Measurements from ENCODE around the gene SLC6A6.

Gene SLC6A6

DNA sequence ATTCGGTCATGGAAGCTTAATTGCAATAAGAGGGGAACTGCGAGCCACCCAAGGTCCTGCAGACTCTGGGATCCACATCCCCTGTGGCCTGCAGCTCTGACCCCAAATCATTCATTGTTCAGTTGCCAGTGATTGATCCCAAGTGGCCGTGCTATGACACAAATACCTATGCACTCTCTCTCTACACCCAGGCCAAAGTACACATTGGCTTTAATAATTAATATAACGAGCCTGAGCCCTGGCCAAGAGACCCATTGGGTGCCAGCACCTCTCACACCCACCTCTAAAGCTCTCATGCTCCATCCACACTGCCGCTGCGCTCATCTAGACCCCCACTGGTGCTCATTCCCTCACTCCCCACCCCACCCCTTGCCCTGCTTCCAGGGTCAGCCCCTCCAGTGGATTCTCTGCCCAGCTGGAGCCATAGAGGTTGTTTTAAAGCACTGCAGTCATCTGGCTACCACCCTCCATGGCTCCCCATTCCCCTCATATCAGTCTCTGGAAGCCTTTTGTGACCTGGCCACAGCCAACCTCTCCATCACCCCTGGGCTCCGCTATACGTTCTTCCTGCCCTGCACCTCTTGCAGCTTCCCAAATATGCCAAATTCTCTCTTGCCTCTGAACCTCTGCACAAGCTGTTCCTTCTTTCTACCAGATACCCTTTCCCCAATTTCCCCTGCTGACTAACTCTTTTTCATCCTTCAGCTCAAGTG, 37.7 kb upstream of the SLC6A6 start:
- no peak overlapping the region for H3K27ac ChIP-seq (ENCODE audit: low read depth, low read length)

DNA sequence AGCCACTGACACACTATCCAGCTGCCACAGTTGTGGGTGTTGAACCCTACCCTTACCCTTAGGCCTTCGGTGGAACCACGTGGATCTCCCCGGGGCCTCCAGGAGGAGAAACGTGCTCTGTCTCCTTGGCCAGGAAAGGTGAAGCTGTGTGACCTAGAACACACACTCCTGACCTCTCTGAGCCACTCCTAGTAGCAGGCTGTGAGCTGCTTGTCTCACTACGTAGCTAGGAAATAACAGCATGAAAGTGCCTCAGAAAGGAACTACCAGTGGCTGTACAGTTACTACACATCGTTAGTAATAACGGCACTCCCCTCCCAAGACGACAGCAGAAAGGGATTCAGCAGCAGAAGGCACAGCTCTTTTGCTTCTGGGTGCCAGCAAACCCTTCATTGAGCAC, 36.2 kb upstream of the SLC6A6 start:
- H3K18ac ChIP-seq (ENCODE audit: low read length), result no peak overlapping the region
- H4K5ac ChIP-seq (ENCODE audit: low read length), result no peak overlapping the region
- no peak overlapping the region for H3K4me3 ChIP-seq (ENCODE audit: low read length)
- no peaks in the 10 kb centered on the region for H3K27me3 ChIP-seq (ENCODE audit: insufficient read depth, low read length, poor library complexity)
- H2BK15ac ChIP-seq (replicated peaks; ENCODE audit: low read depth), result no peak overlapping the region
- H3K36me3 ChIP-seq (ENCODE audit: control insufficient read depth, insufficient read depth, low read length), result no peaks in the 10 kb centered on the region
- no peak overlapping the region for H2AK5ac ChIP-seq (ENCODE audit: low read length)
- no peak overlapping the region for H2BK5ac ChIP-seq (ENCODE audit: low read length)
- no peaks in the 10 kb centered on the region for H3K79me1 ChIP-seq (ENCODE audit: low read length)
- no CpG with 5 or more reads among the region's 8 CpGs for WGBS (ENCODE audit: extremely low coverage, insufficient coverage, low lambda C conversion rate)
- no peak overlapping the region for H4K8ac ChIP-seq (ENCODE audit: low read depth, low read length)
- H2BK120ac ChIP-seq (ENCODE audit: low read depth, low read length), result no peak overlapping the region
- no peak overlapping the region for H3K9ac ChIP-seq (ENCODE audit: low read length)
- H3K23ac ChIP-seq (ENCODE audit: low read length), result no peak overlapping the region
- H3K27ac ChIP-seq (ENCODE audit: low read depth, low read length), result no peak overlapping the region
- no peak for DNase-seq
- no peaks in the 10 kb centered on the region for H3K4me1 ChIP-seq (ENCODE audit: control insufficient read depth, low read depth, low read length)
- no peak overlapping the region for H3K4me2 ChIP-seq (ENCODE audit: low read length)
- H3K56ac ChIP-seq (ENCODE audit: low read length), result no peak overlapping the region
- H3K4ac ChIP-seq (ENCODE audit: low read depth, low read length), result no peak overlapping the region
- no peaks in the 10 kb centered on the region for H3K79me2 ChIP-seq (ENCODE audit: control insufficient read depth, insufficient read depth, low read length)

More for the DNA sequence above, 37.7 kb upstream of the SLC6A6 start:
- Histone ChIP-seq H2BK5ac (ENCODE audit: low read length) (no peak overlapping the region), H3K4ac (ENCODE audit: low read depth, low read length) (no peak overlapping the region), H3K4me2 (ENCODE audit: low read length) (no peak overlapping the region), H2AK5ac (ENCODE audit: low read length) (no peak overlapping the region), H3K23ac (ENCODE audit: low read length) (no peak overlapping the region), H3K4me3 (ENCODE audit: low read length) (no peak overlapping the region), H3K4me1 (ENCODE audit: control insufficient read depth, low read depth, low read length) (no peaks in the 10 kb centered on the region), H3K79me1 (ENCODE audit: low read length) (no peaks in the 10 kb centered on the region), H4K8ac (ENCODE audit: low read depth, low read length) (no peak overlapping the region), H3K18ac (ENCODE audit: low read length) (no peak overlapping the region), H3K27me3 (ENCODE audit: insufficient read depth, low read length, poor library complexity) (no peaks in the 10 kb centered on the region), H3K9ac (ENCODE audit: low read length) (no peak overlapping the region), H2BK15ac (replicated peaks; ENCODE audit: low read depth) (no peak overlapping the region), H2BK120ac (ENCODE audit: low read depth, low read length) (no peak overlapping the region), H4K5ac (ENCODE audit: low read length) (no peak overlapping the region), H3K79me2 (ENCODE audit: control insufficient read depth, insufficient read depth, low read length) (no peaks in the 10 kb centered on the region), H3K56ac (ENCODE audit: low read length) (no peak overlapping the region), H3K36me3 (ENCODE audit: control insufficient read depth, insufficient read depth, low read length) (no peaks in the 10 kb centered on the region)
- no peak for DNase-seq
- no CpG with 5 or more reads among the region's 8 CpGs for WGBS (ENCODE audit: extremely low coverage, insufficient coverage, low lambda C conversion rate)

DNA sequence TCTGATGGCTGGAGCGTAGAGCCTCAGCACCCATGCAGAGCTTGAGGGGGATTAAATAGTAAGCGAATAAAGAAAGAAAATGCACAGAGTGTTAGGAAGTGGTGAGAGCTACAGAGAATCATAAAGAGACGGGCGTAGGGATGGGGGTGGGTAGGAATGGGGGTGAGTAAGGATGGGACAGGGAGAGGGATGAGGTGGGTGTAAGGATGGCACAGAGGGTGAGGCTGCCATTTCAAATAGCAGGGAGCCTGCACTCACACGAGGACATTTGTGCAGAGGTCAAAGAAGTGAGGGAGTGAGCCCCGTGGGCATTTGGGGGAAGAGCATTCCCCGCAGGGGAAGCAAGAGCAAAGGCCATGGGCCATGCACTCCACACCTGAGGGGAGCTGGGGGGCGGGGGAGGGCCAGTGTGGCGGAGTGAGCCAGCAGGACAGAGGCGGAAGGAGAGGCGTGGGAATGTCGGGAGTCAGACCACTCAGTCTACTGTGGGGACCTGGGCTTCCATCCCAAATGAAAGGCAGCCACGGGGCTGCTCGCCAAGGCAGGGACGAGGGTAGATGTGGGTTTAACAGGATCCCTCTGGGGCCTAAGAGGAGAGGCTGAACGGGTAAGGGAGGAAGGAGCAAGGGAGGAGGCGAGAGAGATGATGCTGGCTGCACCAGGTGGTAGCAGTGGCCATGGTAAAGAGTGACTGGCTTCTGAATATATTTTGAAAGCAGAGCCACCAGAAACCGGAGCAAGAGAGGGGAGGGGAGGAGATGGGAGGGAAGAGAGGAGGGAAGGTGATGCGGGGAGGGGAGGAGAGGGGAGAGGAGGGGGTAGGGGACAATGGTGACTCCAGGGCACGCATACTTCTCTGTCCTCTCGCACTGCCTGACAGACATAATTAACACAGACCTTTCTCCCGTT, 35.2 kb upstream of the SLC6A6 start:
- Histone ChIP-seq H3K56ac (ENCODE audit: low read length) (peak overlapping the region; percentile 37), H3K4me2 (ENCODE audit: low read length) (no peak overlapping the region), H2BK120ac (ENCODE audit: low read depth, low read length) (no peak overlapping the region), H2BK15ac (replicated peaks; ENCODE audit: low read depth) (no peak overlapping the region), H3K23ac (ENCODE audit: low read length) (no peak overlapping the region), H3K4ac (ENCODE audit: low read depth, low read length) (no peak overlapping the region), H3K27me3 (ENCODE audit: insufficient read depth, low read length, poor library complexity) (no peaks in the 10 kb centered on the region), H2AK5ac (ENCODE audit: low read length) (no peak overlapping the region), H3K36me3 (ENCODE audit: control insufficient read depth, insufficient read depth, low read length) (no peaks in the 10 kb centered on the region), H3K4me1 (ENCODE audit: control insufficient read depth, low read depth, low read length) (no peaks in the 10 kb centered on the region), H4K5ac (ENCODE audit: low read length) (no peak overlapping the region), H3K79me2 (ENCODE audit: control insufficient read depth, insufficient read depth, low read length) (no peaks in the 10 kb centered on the region), H3K9ac (ENCODE audit: low read length) (no peak overlapping the region), H3K4me3 (ENCODE audit: low read length) (no peak overlapping the region), H2BK5ac (ENCODE audit: low read length) (no peak overlapping the region), H3K79me1 (ENCODE audit: low read length) (no peaks in the 10 kb centered on the region), H4K8ac (ENCODE audit: low read depth, low read length) (no peak overlapping the region), H3K18ac (ENCODE audit: low read length) (no peak overlapping the region), H3K27ac (ENCODE audit: low read depth, low read length) (no peak overlapping the region)
- no peak for DNase-seq
- WGBS (ENCODE audit: extremely low coverage, insufficient coverage, low lambda C conversion rate), result 100% methylated on average over 2 of the region's 22 CpGs

DNA sequence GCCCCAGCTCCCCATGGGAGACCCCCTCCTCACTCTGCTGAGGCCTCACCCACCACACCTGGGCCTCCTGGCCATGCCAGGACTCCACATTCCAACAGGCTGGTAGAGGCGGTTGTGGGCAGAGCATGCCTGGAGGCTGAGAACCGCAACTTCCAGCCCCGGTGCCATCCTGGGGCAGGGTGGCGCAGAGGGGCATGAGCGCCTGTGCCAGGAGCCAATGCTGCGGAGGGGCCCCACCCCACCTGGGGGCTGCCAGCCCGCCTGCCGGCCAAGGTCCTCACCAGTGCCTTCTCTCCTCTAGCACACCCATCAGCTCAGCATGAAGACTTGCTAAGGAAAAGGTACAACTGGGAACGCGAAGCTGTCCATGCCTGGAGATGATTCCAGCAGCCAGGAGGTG, 34.3 kb upstream of the SLC6A6 start:
- H3K56ac ChIP-seq (ENCODE audit: low read length), result no peak overlapping the region
- no peak overlapping the region for H2BK15ac ChIP-seq (replicated peaks; ENCODE audit: low read depth)
- no peak overlapping the region for H4K8ac ChIP-seq (ENCODE audit: low read depth, low read length)
- no peak overlapping the region for H2BK5ac ChIP-seq (ENCODE audit: low read length)
- H3K18ac ChIP-seq (ENCODE audit: low read length), result no peak overlapping the region
- no CpG with 5 or more reads among the region's 10 CpGs for WGBS (ENCODE audit: extremely low coverage, insufficient coverage, low lambda C conversion rate)
- H3K4ac ChIP-seq (ENCODE audit: low read depth, low read length), result no peak overlapping the region
- H3K36me3 ChIP-seq (ENCODE audit: control insufficient read depth, insufficient read depth, low read length), result no peaks in the 10 kb centered on the region
- H4K5ac ChIP-seq (ENCODE audit: low read length), result no peak overlapping the region
- H3K4me2 ChIP-seq (ENCODE audit: low read length), result no peak overlapping the region
- H3K4me3 ChIP-seq (ENCODE audit: low read length), result no peak overlapping the region
- no peaks in the 10 kb centered on the region for H3K79me1 ChIP-seq (ENCODE audit: low read length)
- no peak overlapping the region for H3K23ac ChIP-seq (ENCODE audit: low read length)
- no peaks in the 10 kb centered on the region for H3K27me3 ChIP-seq (ENCODE audit: insufficient read depth, low read length, poor library complexity)
- H3K27ac ChIP-seq (ENCODE audit: low read depth, low read length), result no peak overlapping the region
- H3K4me1 ChIP-seq (ENCODE audit: control insufficient read depth, low read depth, low read length), result no peaks in the 10 kb centered on the region
- no peak for DNase-seq
- H2BK120ac ChIP-seq (ENCODE audit: low read depth, low read length), result no peak overlapping the region
- no peak overlapping the region for H3K9ac ChIP-seq (ENCODE audit: low read length)
- no peaks in the 10 kb centered on the region for H3K79me2 ChIP-seq (ENCODE audit: control insufficient read depth, insufficient read depth, low read length)
- no peak overlapping the region for H2AK5ac ChIP-seq (ENCODE audit: low read length)

DNA sequence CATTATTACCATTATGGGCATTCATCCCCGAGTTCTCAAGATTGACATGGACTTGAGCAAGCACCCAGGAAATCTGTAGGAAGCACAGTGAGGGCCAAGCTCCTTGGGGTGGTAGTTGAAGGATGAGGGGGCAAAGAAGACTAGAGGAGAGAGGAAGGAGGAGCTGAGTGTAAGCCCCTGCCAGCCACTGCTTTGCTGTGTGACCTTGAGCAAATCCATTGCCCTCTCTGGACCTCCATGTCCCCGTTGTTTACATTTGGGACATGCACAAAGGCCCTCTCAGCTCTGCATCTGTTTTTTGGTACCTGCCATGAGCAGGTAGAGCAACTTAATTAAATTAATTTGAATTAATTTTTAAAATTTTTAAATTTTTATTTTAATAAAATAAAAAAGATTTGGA, 33.5 kb upstream of the SLC6A6 start:
- H3K4me3 ChIP-seq (ENCODE audit: low read length), result no peak overlapping the region
- no peak overlapping the region for H2BK5ac ChIP-seq (ENCODE audit: low read length)
- H3K36me3 ChIP-seq (ENCODE audit: control insufficient read depth, insufficient read depth, low read length), result no peaks in the 10 kb centered on the region
- no peaks in the 10 kb centered on the region for H3K27me3 ChIP-seq (ENCODE audit: insufficient read depth, low read length, poor library complexity)
- no peaks in the 10 kb centered on the region for H3K79me2 ChIP-seq (ENCODE audit: control insufficient read depth, insufficient read depth, low read length)
- H4K5ac ChIP-seq (ENCODE audit: low read length), result no peak overlapping the region
- no peak overlapping the region for H2AK5ac ChIP-seq (ENCODE audit: low read length)
- no peaks in the 10 kb centered on the region for H3K4me1 ChIP-seq (ENCODE audit: control insufficient read depth, low read depth, low read length)
- H2BK15ac ChIP-seq (replicated peaks; ENCODE audit: low read depth), result no peak overlapping the region
- no peak overlapping the region for H3K23ac ChIP-seq (ENCODE audit: low read length)
- H2BK120ac ChIP-seq (ENCODE audit: low read depth, low read length), result no peak overlapping the region
- no peak overlapping the region for H3K18ac ChIP-seq (ENCODE audit: low read length)
- H3K27ac ChIP-seq (ENCODE audit: low read depth, low read length), result no peak overlapping the region
- no peak overlapping the region for H3K4me2 ChIP-seq (ENCODE audit: low read length)
- no peak overlapping the region for H3K56ac ChIP-seq (ENCODE audit: low read length)
- H3K4ac ChIP-seq (ENCODE audit: low read depth, low read length), result no peak overlapping the region
- WGBS (ENCODE audit: extremely low coverage, insufficient coverage, low lambda C conversion rate), result no CpG with 5 or more reads among the region's 2 CpGs
- no peaks in the 10 kb centered on the region for H3K79me1 ChIP-seq (ENCODE audit: low read length)
- no peak overlapping the region for H3K9ac ChIP-seq (ENCODE audit: low read length)
- no peak overlapping the region for H4K8ac ChIP-seq (ENCODE audit: low read depth, low read length)
- DNase-seq, result no peak
